CD4-positive, alpha-beta T cell (primary cell): ENCODE data around the gene GLDN. TPM values are rescaled to one million over a fixed set of nuclear protein-coding genes. Genes with fewer than 3 reads are reported as not detected.

Experiments used
- ATAC-seq: fragments of 200-7000 bp; cut with Tn5 transposase; one replicate; pipeline ENCODE4 v1.10.0; 2022; ENCODE audit warnings: mild to moderate bottlenecking; ENCODE audit not compliant: poor library complexity
- CTCF ChIA-PET: fragments of 350-600 bp; sonication (Branson Sonifier 250); formaldehyde crosslinking; loops from one replicate; lab custom pipeline; 2021; ENCODE audit warnings: antibody characterized with exemption, inconsistent platforms; lab: Charles Lee
- POLR2A ChIA-PET: fragments of 350-600 bp; sonication (Branson Sonifier 250); formaldehyde crosslinking; loops from one replicate; lab custom pipeline; 2021; ENCODE audit warnings: antibody characterized with exemption, inconsistent platforms; lab: Charles Lee
- DNase-seq, 14 experiments: peaks; one replicate each; pipeline ENCODE4 v3.0.0-alpha.2; 2013 to 2020; ENCODE audit warnings: mixed read lengths in 2 of 14
- H3K27ac ChIP-seq, 2 donors: one replicate each; pipeline versions ENCODE4 v1.5.1 to v1.7.0; 2013; ENCODE audit warnings: low read length in 2 of 2, low read depth in 1 of 2, mild to moderate bottlenecking in 1 of 2
- H3K27me3 ChIP-seq, 2 experiments: 1 replicate in 1 of 2; 2 replicates in 1 of 2; pipeline versions ENCODE4 v1.6.1 to v1.7.0; 2013; ENCODE audit warnings: low read length in 2 of 2, control low read depth in 1 of 2, mild to moderate bottlenecking in 1 of 2, moderate library complexity in 1 of 2; ENCODE audit not compliant: insufficient read depth in 2 of 2, control insufficient read depth in 1 of 2
- H3K36me3 ChIP-seq: one replicate; pipeline ENCODE4 v1.6.1; 2013; ENCODE audit warnings: low read length, control low read depth; ENCODE audit not compliant: insufficient read depth
- H3K4me1 ChIP-seq: one replicate; pipeline ENCODE4 v1.6.1; 2013; ENCODE audit warnings: low read length, control low read depth; ENCODE audit not compliant: insufficient read depth
- H3K4me3 ChIP-seq: one replicate; pipeline ENCODE4 v1.5.1; 2013; ENCODE audit warnings: mild to moderate bottlenecking, low read length, moderate library complexity
- H3K9me3 ChIP-seq, 2 experiments: 1 replicate in 1 of 2; 2 replicates in 1 of 2; pipeline versions ENCODE4 v1.6.1 to v1.7.0; 2013; ENCODE audit warnings: low read length in 2 of 2, mild to moderate bottlenecking in 2 of 2, control low read depth in 1 of 2, moderate library complexity in 1 of 2; ENCODE audit not compliant: control insufficient read depth in 1 of 2, insufficient read depth in 1 of 2
- H3K27ac Mint-ChIP-seq: one replicate; pipeline ENCODE4 v1.8.0; 2020; ENCODE audit warnings: mixed read lengths
- H3K27me3 Mint-ChIP-seq: one replicate; pipeline ENCODE4 v1.8.0; 2021; ENCODE audit warnings: mixed read lengths
- H3K36me3 Mint-ChIP-seq: one replicate; pipeline ENCODE4 v1.8.0; 2021; ENCODE audit warnings: low read depth, mixed read lengths
- H3K4me1 Mint-ChIP-seq: one replicate; pipeline ENCODE4 v1.8.0; 2021; ENCODE audit warnings: low read depth, mixed read lengths
- H3K4me3 Mint-ChIP-seq: one replicate; pipeline ENCODE4 v1.8.0; 2020; ENCODE audit warnings: mild to moderate bottlenecking, mixed read lengths
- H3K9me3 Mint-ChIP-seq: one replicate; pipeline ENCODE4 v1.8.0; 2020; ENCODE audit warnings: mixed read lengths
- intact Hi-C, 2 experiments: fragments of 100-400 bp; cut with DNase I in 1 of 2; cut with micrococcal nuclease in 1 of 2; formaldehyde crosslinking; loops; one replicate each; pipeline versions ENCODE4 v1.15.1 to v1.9.0; 2023 to 2025; cut with DNase I, micrococcal nuclease
- total RNA-seq, 174 experiments: library from RNA in 2 of 174; stranded (reverse) in 2 of 174; gene quantifications; one replicate each; pipeline ENCODE4 v1.2.3 and lab custom pipeline; 2021 to 2026
- TF ChIP-seq, protein P1 (sequence below): fragments of 200-600 bp; IDR thresholded peaks from one replicate; pipeline ENCODE4 v1.8.0; 2022; ENCODE audit warnings: antibody characterized with exemption, mild to moderate bottlenecking

GLDN gene
- total RNA-seq, 2 experiments from 2014 or later, result not detected

GRCh38 chr15:51363383-51363782 lies 21.9 kb downstream of the GLDN start:
- intact Hi-C loops, result no loop called here
- Mint-ChIP-seq H3K4me3 (no peak overlapping the region), H3K4me1 (no peaks in the 10 kb centered on the region), H3K36me3 (no peaks in the 10 kb centered on the region), H3K27me3 (peaks cover 5% of the 10 kb centered on the region), H3K9me3 (no peaks in the 10 kb centered on the region), H3K27ac (no peak overlapping the region)
- DNase-seq, result no peak
- Histone ChIP-seq H3K36me3 (no peaks in the 10 kb centered on the region), H3K9me3 (no peaks in the 10 kb centered on the region), H3K4me1 (no peaks in the 10 kb centered on the region), H3K27me3 (no peaks in the 10 kb centered on the region), H3K27ac (no peak overlapping the region), H3K4me3 (no peak overlapping the region)
- POLR2A ChIA-PET, result interaction anchor here (1.4 kb wide), 1 partner anchor 11 kb away, joined by 3 read pairs; no protein-coding TSS in a partner anchor
- CTCF ChIA-PET, result no interaction called here
- TF ChIP-seq, protein P1, sequence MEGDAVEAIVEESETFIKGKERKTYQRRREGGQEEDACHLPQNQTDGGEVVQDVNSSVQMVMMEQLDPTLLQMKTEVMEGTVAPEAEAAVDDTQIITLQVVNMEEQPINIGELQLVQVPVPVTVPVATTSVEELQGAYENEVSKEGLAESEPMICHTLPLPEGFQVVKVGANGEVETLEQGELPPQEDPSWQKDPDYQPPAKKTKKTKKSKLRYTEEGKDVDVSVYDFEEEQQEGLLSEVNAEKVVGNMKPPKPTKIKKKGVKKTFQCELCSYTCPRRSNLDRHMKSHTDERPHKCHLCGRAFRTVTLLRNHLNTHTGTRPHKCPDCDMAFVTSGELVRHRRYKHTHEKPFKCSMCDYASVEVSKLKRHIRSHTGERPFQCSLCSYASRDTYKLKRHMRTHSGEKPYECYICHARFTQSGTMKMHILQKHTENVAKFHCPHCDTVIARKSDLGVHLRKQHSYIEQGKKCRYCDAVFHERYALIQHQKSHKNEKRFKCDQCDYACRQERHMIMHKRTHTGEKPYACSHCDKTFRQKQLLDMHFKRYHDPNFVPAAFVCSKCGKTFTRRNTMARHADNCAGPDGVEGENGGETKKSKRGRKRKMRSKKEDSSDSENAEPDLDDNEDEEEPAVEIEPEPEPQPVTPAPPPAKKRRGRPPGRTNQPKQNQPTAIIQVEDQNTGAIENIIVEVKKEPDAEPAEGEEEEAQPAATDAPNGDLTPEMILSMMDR, result no peak
- ATAC-seq, result no peak

GRCh38 chr15:51365417-51365816 lies 24.0 kb downstream of the GLDN start:
- Mint-ChIP-seq H3K4me3 (no peak overlapping the region), H3K27ac (no peak overlapping the region), H3K36me3 (no peaks in the 10 kb centered on the region), H3K9me3 (no peaks in the 10 kb centered on the region), H3K27me3 (peaks cover 5% of the 10 kb centered on the region), H3K4me1 (no peaks in the 10 kb centered on the region)
- Histone ChIP-seq H3K36me3 (no peaks in the 10 kb centered on the region), H3K9me3 (no peaks in the 10 kb centered on the region), H3K27ac (no peak overlapping the region), H3K4me1 (no peaks in the 10 kb centered on the region), H3K4me3 (no peak overlapping the region), H3K27me3 (no peaks in the 10 kb centered on the region)
- intact Hi-C loops, result no loop called here
- ChIA-PET POLR2A (no interaction called here), CTCF (no interaction called here)
- TF ChIP-seq, protein P1, result no peak
- DNase-seq (no peak), ATAC-seq (no peak)

DNA sequence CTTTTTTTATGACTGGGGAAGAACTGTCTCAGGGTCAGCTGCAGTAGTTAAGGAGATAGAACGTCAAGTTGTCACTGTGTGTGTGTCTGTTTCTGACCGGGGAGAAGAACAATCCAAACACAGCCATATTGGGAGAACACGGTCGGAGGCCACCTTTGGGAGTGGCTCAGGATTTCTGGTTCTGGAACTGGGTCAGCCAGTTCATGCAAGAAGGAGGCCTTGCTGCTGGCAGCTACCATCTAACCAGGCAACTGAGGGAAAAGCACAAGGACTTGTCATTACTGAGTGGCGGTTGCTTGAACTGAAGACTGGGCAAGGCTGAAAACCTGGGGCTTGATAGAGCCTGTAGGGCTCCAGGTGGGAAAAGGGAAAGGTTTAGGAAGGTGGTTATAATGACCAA lies 24.6 kb downstream of the GLDN start:
- no peaks in the 10 kb centered on the region for H3K9me3 Mint-ChIP-seq
- ATAC-seq, result no peak

More for the DNA sequence above, 24.6 kb downstream of the GLDN start:
- no peaks in the 10 kb centered on the region for H3K4me1 Mint-ChIP-seq
- H3K4me3 ChIP-seq, result no peak overlapping the region
- no peaks in the 10 kb centered on the region for H3K36me3 ChIP-seq
- intact Hi-C loops, result no loop called here
- no peak for DNase-seq
- POLR2A ChIA-PET, result no interaction called here
- H3K27ac Mint-ChIP-seq, result no peak overlapping the region
- TF ChIP-seq, protein P1, result no peak
- H3K27ac ChIP-seq, result no peak overlapping the region
- CTCF ChIA-PET, result no interaction called here
- peaks cover 5% of the 10 kb centered on the region for H3K27me3 Mint-ChIP-seq
- no peaks in the 10 kb centered on the region for H3K4me1 ChIP-seq
- H3K4me3 Mint-ChIP-seq, result no peak overlapping the region
- H3K9me3 ChIP-seq, result no peaks in the 10 kb centered on the region
- no peaks in the 10 kb centered on the region for H3K36me3 Mint-ChIP-seq
- no peaks in the 10 kb centered on the region for H3K27me3 ChIP-seq
